ENCODE results near the gene MSRB2.

DNA sequence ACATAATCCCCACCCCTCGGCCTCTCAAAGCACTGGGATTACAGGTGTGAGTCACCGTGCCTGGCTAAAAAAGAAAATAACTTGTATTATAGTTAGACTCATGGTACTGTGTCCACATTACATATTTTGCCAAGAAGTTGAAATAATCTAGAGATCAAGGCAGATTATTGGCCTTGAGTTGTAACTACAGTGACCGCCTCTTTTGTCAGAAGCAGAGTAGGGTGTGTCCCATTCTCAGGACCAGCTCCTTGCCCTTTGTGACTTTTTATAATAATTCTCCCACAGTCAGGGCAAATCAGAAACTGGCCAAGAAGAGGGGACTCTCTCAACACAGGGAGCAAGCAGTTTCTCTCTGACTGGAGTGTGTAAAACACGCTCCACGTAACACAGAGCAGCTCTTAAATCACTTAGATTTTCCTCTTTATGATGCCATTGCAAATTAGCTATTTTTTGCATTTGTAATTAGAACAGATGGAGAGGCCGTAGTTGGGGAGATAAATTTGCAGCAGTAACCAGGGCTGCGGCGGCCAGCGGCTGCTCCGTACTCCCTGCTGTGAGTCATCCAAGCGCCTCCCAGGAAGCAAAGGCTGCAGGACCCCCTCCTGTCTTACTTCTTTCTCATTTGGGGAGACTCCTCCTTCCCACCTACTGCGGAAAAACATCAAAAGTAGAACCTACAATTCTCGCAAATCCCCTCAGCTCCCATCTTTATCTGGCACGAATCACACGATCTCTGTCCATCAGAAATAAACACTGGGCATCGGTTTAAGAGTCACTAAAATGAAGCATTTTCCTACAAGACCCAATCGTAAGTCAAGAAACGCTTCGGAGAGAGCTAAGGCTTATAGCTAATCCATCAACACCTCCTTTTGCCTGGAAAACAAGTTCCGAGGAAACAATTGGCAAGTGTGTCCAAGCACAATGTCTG lies 32.1 kb upstream of the MSRB2 start:
- TF ChIP-seq, protein P1, sequence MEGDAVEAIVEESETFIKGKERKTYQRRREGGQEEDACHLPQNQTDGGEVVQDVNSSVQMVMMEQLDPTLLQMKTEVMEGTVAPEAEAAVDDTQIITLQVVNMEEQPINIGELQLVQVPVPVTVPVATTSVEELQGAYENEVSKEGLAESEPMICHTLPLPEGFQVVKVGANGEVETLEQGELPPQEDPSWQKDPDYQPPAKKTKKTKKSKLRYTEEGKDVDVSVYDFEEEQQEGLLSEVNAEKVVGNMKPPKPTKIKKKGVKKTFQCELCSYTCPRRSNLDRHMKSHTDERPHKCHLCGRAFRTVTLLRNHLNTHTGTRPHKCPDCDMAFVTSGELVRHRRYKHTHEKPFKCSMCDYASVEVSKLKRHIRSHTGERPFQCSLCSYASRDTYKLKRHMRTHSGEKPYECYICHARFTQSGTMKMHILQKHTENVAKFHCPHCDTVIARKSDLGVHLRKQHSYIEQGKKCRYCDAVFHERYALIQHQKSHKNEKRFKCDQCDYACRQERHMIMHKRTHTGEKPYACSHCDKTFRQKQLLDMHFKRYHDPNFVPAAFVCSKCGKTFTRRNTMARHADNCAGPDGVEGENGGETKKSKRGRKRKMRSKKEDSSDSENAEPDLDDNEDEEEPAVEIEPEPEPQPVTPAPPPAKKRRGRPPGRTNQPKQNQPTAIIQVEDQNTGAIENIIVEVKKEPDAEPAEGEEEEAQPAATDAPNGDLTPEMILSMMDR (IDR thresholded peaks at IDR 0.05; ENCODE audit: low read depth, low read length, poor library complexity, severe bottlenecking): no peak
- TF ChIP-seq EZH2phosphoT487 (IDR thresholded peaks at IDR 0.05; ENCODE audit: borderline replicate concordance, low read length): no peak
